IMR-90 (cell line): ENCODE measurements around the gene RFC2. TPM values are rescaled to one million over a fixed set of nuclear protein-coding genes. Genes with fewer than 3 reads are reported as not detected.

Source experiments
- ATAC-seq: fragments of 200-7000 bp; cut with Tn5 transposase; 2 replicates; pipeline ENCODE4 v1.9.1; 2020; ENCODE audit warnings: low read depth, mild to moderate bottlenecking, moderate library complexity
- BruUV-seq: library from RNA; stranded (reverse); fragments of 400-500 nt; replicated peaks from 2 replicates; lab custom pipeline; 2021; lab: Mats Ljungman, UMichigan
- CTCF ChIA-PET: fragments of 300-600 bp; formaldehyde crosslinking; extraction: SDS; loops from one replicate; lab custom pipeline; 2021; ENCODE audit warnings: antibody characterized with exemption; lab: Yijun Ruan, JAX
- POLR2A ChIA-PET: fragments of 300-600 bp; sonication (Branson Sonifier 250); formaldehyde crosslinking; loops from one replicate; lab custom pipeline; 2022; ENCODE audit warnings: antibody characterized with exemption; ENCODE audit not compliant: unreplicated experiment; lab: Charles Lee
- DNase-seq: peaks from one replicate; pipeline ENCODE4 v3.0.0; 2013
- H2AFZ ChIP-seq: replicated peaks from 2 replicates; pipeline ENCODE3; 2013; ENCODE audit warnings: low read length, mild to moderate bottlenecking; ENCODE audit not compliant: poor library complexity
- H2AK5ac ChIP-seq: 2 replicates; pipeline ENCODE4 v1.6.1; 2013; ENCODE audit warnings: low read depth, low read length, inconsistent platforms
- H2AK9ac ChIP-seq: replicated peaks from 2 replicates; pipeline ENCODE3; 2013; ENCODE audit warnings: mild to moderate bottlenecking, low read depth, low read length, moderate library complexity; ENCODE audit not compliant: poor library complexity
- H2BK120ac ChIP-seq: 2 replicates; pipeline ENCODE4 v1.6.1; 2013; ENCODE audit warnings: low read depth, low read length, inconsistent platforms
- H2BK15ac ChIP-seq: 3 replicates; pipeline ENCODE4 v1.6.1; 2013; ENCODE audit warnings: low read depth, low read length, inconsistent platforms
- H2BK20ac ChIP-seq: 2 replicates; pipeline ENCODE4 v1.6.1; 2013; ENCODE audit warnings: low read depth, mild to moderate bottlenecking, inconsistent platforms, low read length, moderate library complexity
- H2BK5ac ChIP-seq: 2 replicates; pipeline ENCODE4 v1.6.1; 2013; ENCODE audit warnings: mild to moderate bottlenecking, low read depth, low read length, inconsistent platforms; ENCODE audit not compliant: poor library complexity, severe bottlenecking
- H3K14ac ChIP-seq: replicated peaks from 2 replicates; pipeline ENCODE4 v1.6.1; 2013; ENCODE audit warnings: low read depth, low read length, inconsistent platforms
- H3K18ac ChIP-seq: 2 replicates; pipeline ENCODE4 v1.6.1; 2013; ENCODE audit warnings: low read depth, low read length, control low read depth
- H3K23ac ChIP-seq: 2 replicates; pipeline ENCODE4 v1.6.1; 2013; ENCODE audit warnings: low read depth, low read length, inconsistent platforms
- H3K27ac ChIP-seq: 2 replicates; pipeline ENCODE4 v1.5.1; 2013; ENCODE audit warnings: mild to moderate bottlenecking, control low read depth, low read length; ENCODE audit not compliant: insufficient read depth
- H3K27me3 ChIP-seq: 2 replicates; pipeline ENCODE4 v1.6.1; 2013; ENCODE audit warnings: low read length; ENCODE audit not compliant: control insufficient read depth, insufficient read depth
- H3K36me3 ChIP-seq: 2 replicates; pipeline ENCODE4 v1.6.1; 2013; ENCODE audit warnings: low read length, mixed read lengths; ENCODE audit not compliant: control insufficient read depth, insufficient read depth
- H3K4ac ChIP-seq: 2 replicates; pipeline ENCODE4 v1.6.1; 2013; ENCODE audit warnings: low read depth, low read length, inconsistent platforms
- H3K4me1 ChIP-seq: 2 replicates; pipeline ENCODE4 v1.6.1; 2013; ENCODE audit warnings: low read length, mixed read lengths; ENCODE audit not compliant: control insufficient read depth, insufficient read depth
- H3K4me2 ChIP-seq: 2 replicates; pipeline ENCODE4 v1.6.1; 2013; ENCODE audit warnings: low read depth, mild to moderate bottlenecking, control low read depth, low read length, moderate library complexity
- H3K4me3 ChIP-seq: 2 replicates; pipeline ENCODE4 v1.5.1; 2013; ENCODE audit warnings: low read depth, mild to moderate bottlenecking, control low read depth, low read length, moderate library complexity; ENCODE audit not compliant: insufficient read depth
- H3K56ac ChIP-seq: 2 replicates; pipeline ENCODE4 v1.6.1; 2013; ENCODE audit warnings: low read length, inconsistent platforms; ENCODE audit not compliant: insufficient read depth; ENCODE audit errors: extremely low read depth
- H3K79me1 ChIP-seq, 2 experiments: 2 replicates each; pipeline ENCODE4 v1.6.1; 2013; ENCODE audit warnings: low read length in 2 of 2, inconsistent platforms in 1 of 2, low read depth in 1 of 2
- H3K9ac ChIP-seq: 2 replicates; pipeline ENCODE4 v1.6.1; 2013; ENCODE audit warnings: low read depth, low read length, control low read depth
- H3K9me1 ChIP-seq: 2 replicates; pipeline ENCODE4 v1.6.1; 2013; ENCODE audit warnings: low read length, inconsistent platforms; ENCODE audit not compliant: insufficient read depth
- H3K9me3 ChIP-seq: 2 replicates; pipeline ENCODE4 v1.6.1; 2013; ENCODE audit warnings: low read length; ENCODE audit not compliant: control insufficient read depth, insufficient read depth
- H4K20me1 ChIP-seq: 2 replicates; pipeline ENCODE4 v1.6.1; 2013; ENCODE audit warnings: low read length, inconsistent platforms; ENCODE audit not compliant: insufficient read depth
- H4K5ac ChIP-seq: 2 replicates; pipeline ENCODE4 v1.6.1; 2013; ENCODE audit warnings: mild to moderate bottlenecking, low read depth, low read length, control low read depth
- H4K8ac ChIP-seq, 2 experiments: 2 replicates each; pipeline ENCODE4 v1.6.1; 2013; ENCODE audit warnings: low read depth in 2 of 2, low read length in 2 of 2, control low read depth in 1 of 2, inconsistent platforms in 1 of 2
- H4K91ac ChIP-seq: 2 replicates; pipeline ENCODE4 v1.6.1; 2013; ENCODE audit warnings: low read depth, low read length, inconsistent platforms; ENCODE audit not compliant: insufficient read depth
- BHLHE40 ChIP-seq: fragments of 150-350 bp; IDR thresholded peaks from 2 replicates; pipeline ENCODE4 v1.6.1; 2016; ENCODE audit warnings: mild to moderate bottlenecking, low read depth, low read length
- CEBPB ChIP-seq: IDR thresholded peaks from 2 replicates; pipeline ENCODE4 v1.6.1; 2012; ENCODE audit warnings: low read depth, low read length, improper control_type of control experiment
- FOS ChIP-seq: fragments of 150-350 bp; IDR thresholded peaks from 2 replicates; pipeline ENCODE4 v1.6.1; 2016; ENCODE audit warnings: low read depth, low read length
- MAFK ChIP-seq: IDR thresholded peaks from 2 replicates; pipeline ENCODE4 v1.6.1; 2012; ENCODE audit warnings: low read depth, low read length, improper control_type of control experiment
- MXI1 ChIP-seq: IDR thresholded peaks from 2 replicates; pipeline ENCODE4 v1.6.1; 2012; ENCODE audit warnings: low read depth, mild to moderate bottlenecking, low read length, moderate library complexity, borderline replicate concordance
- NFE2L2 ChIP-seq: fragments of 150-350 bp; IDR thresholded peaks from 2 replicates; pipeline ENCODE4 v1.6.1; 2016; ENCODE audit warnings: low read depth, mild to moderate bottlenecking, low read length
- POLR2A ChIP-seq: IDR thresholded peaks from 2 replicates; pipeline ENCODE4 v1.6.1; 2012; ENCODE audit warnings: mild to moderate bottlenecking, low read depth, low read length
- WGBS, 2 experiments: methylation state at CpG; one replicate each; pipeline versions ENCODE4 v1.1.5 to v1.1.7; 2013; ENCODE audit warnings: missing lambda C conversion rate in 2 of 2; ENCODE audit not compliant: insufficient read length in 1 of 2; ENCODE audit errors: extremely low coverage in 2 of 2; 5-methylcytosine and 5-hydroxymethylcytosine counted together
- dilution Hi-C: fragments of 300-500 bp; cut with HindIII; formaldehyde crosslinking; loops from one replicate; pipeline ENCODE4 v1.14.3; 2018; ENCODE audit warnings: low sequenced_read_pairs; ENCODE audit not compliant: unreplicated experiment
- in situ Hi-C: fragments of 300-500 bp; cut with MboI; formaldehyde crosslinking; loops from 3 replicates; pipeline ENCODE4 v1.14.3; 2019; ENCODE audit warnings: low sequenced_read_pairs, inconsistent platforms, mixed read lengths
- intact Hi-C: fragments of 100-400 bp; cut with micrococcal nuclease; formaldehyde crosslinking; loops from 2 replicates; pipeline ENCODE4 v1.10.0; 2022
- polyA plus RNA-seq, 3 experiments: library from polyadenylated mRNA; depleted of rRNA; stranded (reverse); fragments of >200 nt; gene quantifications; 2 replicates each; pipeline ENCODE4 v1.2.3, GENCODE V29; 2012; ENCODE audit warnings: low replicate concordance in 1 of 3
- total RNA-seq: library from RNA; depleted of rRNA; stranded (reverse); fragments of >200 nt; gene quantifications from 2 replicates; pipeline ENCODE4 v1.2.3, GENCODE V29; 2012
- TF ChIP-seq, protein P1 (sequence below): fragments of 150-350 bp; IDR thresholded peaks from 2 replicates; pipeline ENCODE4 v1.6.1; 2017; ENCODE audit warnings: mild to moderate bottlenecking, antibody characterized with exemption, low read length, low read depth

The RFC2 gene
- total and polyA plus RNA-seq, 2 of the 4 experiments (the other 2 are of a cell fraction): 25.2 to 37.8 TPM

DNA sequence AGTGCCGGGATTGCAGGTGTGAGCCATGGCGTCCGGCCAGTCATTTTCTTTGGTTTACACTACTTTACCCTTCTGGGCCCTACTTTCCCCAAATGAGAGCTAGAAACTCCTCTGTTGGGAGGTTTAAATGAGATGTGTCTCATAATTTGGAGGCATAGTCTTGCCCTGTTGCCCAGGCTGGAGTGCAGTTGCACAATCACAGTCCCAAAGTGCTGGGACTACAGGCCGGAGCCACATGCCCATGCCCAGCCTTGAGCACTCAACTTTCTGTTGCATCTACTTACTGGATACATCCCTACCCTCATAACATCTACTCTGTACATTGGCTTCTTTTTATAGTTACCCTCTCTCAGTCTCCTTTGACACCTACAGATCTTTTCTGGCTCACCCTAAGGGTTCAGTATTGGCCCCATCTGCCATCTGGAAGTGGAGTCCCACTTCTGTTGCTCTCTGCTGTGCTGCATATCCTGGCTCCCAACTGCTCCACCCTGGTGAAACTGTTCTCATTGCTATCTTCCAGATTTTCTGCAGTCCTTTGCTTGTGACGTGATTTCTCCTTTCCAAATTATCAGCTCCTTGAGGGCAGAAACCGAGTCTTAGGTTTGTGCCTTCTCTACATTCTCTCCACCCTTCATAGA, 71.6 kb downstream of the RFC2 start:
- intact Hi-C loops: loop anchor here (5.0 kb wide), 1 partner anchor 115 kb away; no protein-coding TSS in a partner anchor
- no peak overlapping the region for H2AFZ ChIP-seq

More for the DNA sequence above, 71.6 kb downstream of the RFC2 start:
- dilution Hi-C loops (no loop called here), in situ Hi-C loops (no loop called here)
- peaks cover 34% of the 10 kb centered on the region for H3K9me1 ChIP-seq
- no peak overlapping the region for H2BK5ac ChIP-seq
- peaks cover 28% of the 10 kb centered on the region for H3K4me1 ChIP-seq
- H3K56ac ChIP-seq: no peak overlapping the region
- no peak overlapping the region for H3K4me3 ChIP-seq
- no peak overlapping the region for H2AK9ac ChIP-seq
- BruUV-seq: no TSS peak
- peaks cover 0 to 51% of the 10 kb centered on the region in 2 experiments; a peak in 3 of 4 replicates for H3K79me1 ChIP-seq
- no peak overlapping the region for H3K14ac ChIP-seq
- H4K5ac ChIP-seq: no peak overlapping the region
- no peak overlapping the region for H4K8ac ChIP-seq
- TF ChIP-seq POLR2A (no peak), CEBPB (peak; percentile 74), FOS (no peak), NFE2L2 (no peak), MXI1 (no peak), BHLHE40 (no peak), MAFK (no peak)
- TF ChIP-seq, protein P1, sequence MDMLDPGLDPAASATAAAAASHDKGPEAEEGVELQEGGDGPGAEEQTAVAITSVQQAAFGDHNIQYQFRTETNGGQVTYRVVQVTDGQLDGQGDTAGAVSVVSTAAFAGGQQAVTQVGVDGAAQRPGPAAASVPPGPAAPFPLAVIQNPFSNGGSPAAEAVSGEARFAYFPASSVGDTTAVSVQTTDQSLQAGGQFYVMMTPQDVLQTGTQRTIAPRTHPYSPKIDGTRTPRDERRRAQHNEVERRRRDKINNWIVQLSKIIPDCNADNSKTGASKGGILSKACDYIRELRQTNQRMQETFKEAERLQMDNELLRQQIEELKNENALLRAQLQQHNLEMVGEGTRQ: no peak
- H3K36me3 ChIP-seq: peaks cover 17% of the 10 kb centered on the region
- no peak overlapping the region for H3K4ac ChIP-seq
- peaks cover 100% of the 10 kb centered on the region for H4K20me1 ChIP-seq
- H3K9ac ChIP-seq: no peak overlapping the region
- H3K18ac ChIP-seq: no peak overlapping the region
- ChIA-PET POLR2A (interaction anchor here (0.7 kb wide), 1 partner anchor 99 kb away, joined by 3 read pairs; the partner anchor contains the start of gene LIMK1), CTCF (no interaction called here)
- no peak overlapping the region for H2BK120ac ChIP-seq
- no peak overlapping the region for H2BK20ac ChIP-seq
- H3K27ac ChIP-seq: no peak overlapping the region; the same call in 1 of the 2 replicates
- no peak overlapping the region for H4K91ac ChIP-seq
- H3K4me2 ChIP-seq: no peak overlapping the region
- H3K23ac ChIP-seq: peak overlapping the region; percentile 55; the same call in 1 of the 2 replicates
- WGBS, 2 experiments: 86% methylated on average over 1 of the region's 6 CpGs; no CpG with 5 or more reads in 1 of the 2 experiments
- no peak for DNase-seq
- H2AK5ac ChIP-seq: no peak overlapping the region
- H3K27me3 ChIP-seq: no peaks in the 10 kb centered on the region
- no peaks in the 10 kb centered on the region for H3K9me3 ChIP-seq
- no peak for ATAC-seq
- no peak overlapping the region for H2BK15ac ChIP-seq
